OCI-LY3 (cell line): Measurements from ENCODE around the gene PITPNM2.

Source experiments
- CTCF ChIP-seq: fragments of 200-600, 300-600 bp; sonication (generic); IDR thresholded peaks from 2 replicates; pipeline ENCODE4 v1.5.1; 2014; ENCODE audit warnings: antibody characterized with exemption, low read length, low read depth
- EZH2phosphoT487 ChIP-seq: fragments of 200-600 bp; shearing (Covaris generic); IDR thresholded peaks from 2 replicates; pipeline ENCODE4 v1.6.1; 2018; ENCODE audit warnings: antibody characterized with exemption, mixed run types, low read depth

GRCh38 chr12:123135688-123136087, 15.2 kb downstream of the PITPNM2 start:
- TF ChIP-seq CTCF (no peak), EZH2phosphoT487 (no peak)
